Activated naive CD4-positive, alpha-beta T cell treated with anti-CD3 and anti-CD28 coated beads, Interleukin-2, amount 10 ng/mL, durations not matched to agents 7 days and 5 days (primary cell): Measurements from ENCODE around the gene DFFB.
A peak's percentile ranks its signal among the peaks of the same experiment; 100 is the strongest.

Experiments used
- CTCF ChIA-PET: fragments of 350-600 bp; sonication (Branson Sonifier 250); formaldehyde crosslinking; loops from one replicate; lab custom pipeline; 2021; ENCODE audit warnings: antibody characterized with exemption; lab: Charles Lee
- DNase-seq: peaks from one replicate; pipeline ENCODE4 v3.0.0-alpha.2; 2020
- H3K27ac Mint-ChIP-seq: one replicate; pipeline ENCODE4 v1.8.0; 2021; ENCODE audit warnings: mild to moderate bottlenecking, moderate library complexity, mixed read lengths
- H3K27me3 Mint-ChIP-seq: one replicate; pipeline ENCODE4 v1.8.0; 2021; ENCODE audit warnings: mild to moderate bottlenecking, mixed read lengths
- H3K36me3 Mint-ChIP-seq: one replicate; pipeline ENCODE4 v1.8.0; 2021; ENCODE audit warnings: mixed read lengths
- H3K4me1 Mint-ChIP-seq: one replicate; pipeline ENCODE4 v1.8.0; 2021; ENCODE audit warnings: mixed read lengths
- H3K4me3 Mint-ChIP-seq: one replicate; pipeline ENCODE4 v1.8.0; 2021; ENCODE audit warnings: mild to moderate bottlenecking, moderate library complexity, mixed read lengths
- H3K9me3 Mint-ChIP-seq: one replicate; pipeline ENCODE4 v1.8.0; 2021; ENCODE audit warnings: mixed read lengths

Gene DFFB

GRCh38 chr1:3931007-3931912, 74.0 kb downstream of the DFFB start:
- peak; percentile 11 for DNase-seq
- CTCF ChIA-PET, result no interaction called here
- no peak overlapping the region for H3K4me3 Mint-ChIP-seq
- H3K27ac Mint-ChIP-seq, result no peak overlapping the region
- peaks cover 4% of the 10 kb centered on the region for H3K27me3 Mint-ChIP-seq
- H3K36me3 Mint-ChIP-seq, result peaks cover 5% of the 10 kb centered on the region
- no peaks in the 10 kb centered on the region for H3K4me1 Mint-ChIP-seq
- H3K9me3 Mint-ChIP-seq, result peaks cover 9% of the 10 kb centered on the region

- DNase-seq, result peak; percentile 9
- CTCF ChIA-PET, result no interaction called here
- H3K27ac Mint-ChIP-seq, result no peak overlapping the region
- H3K4me1 Mint-ChIP-seq, result no peaks in the 10 kb centered on the region
- H3K4me3 Mint-ChIP-seq, result no peak overlapping the region
- peaks cover 4% of the 10 kb centered on the region for H3K27me3 Mint-ChIP-seq
- peaks cover 5% of the 10 kb centered on the region for H3K36me3 Mint-ChIP-seq
- peaks cover 13% of the 10 kb centered on the region for H3K9me3 Mint-ChIP-seq
Observed at GRCh38 chr1:3932156-3932919, 75.1 kb downstream of the DFFB start.
